H1 (cell line): Measurements from ENCODE around the gene TMCC3. TPM values are rescaled to one million over a fixed set of nuclear protein-coding genes. Genes with fewer than 3 reads are reported as not detected.

Experiments
- CTCF ChIA-PET: fragments of 300-600 bp; sonication (Branson Sonifier 250); formaldehyde crosslinking; loops from one replicate; lab custom pipeline; 2021; ENCODE audit not compliant: partially characterized antibody; lab: Charles Lee
- POLR2A ChIA-PET: fragments of 300-600 bp; sonication (Branson Sonifier 250); formaldehyde crosslinking; loops from one replicate; lab custom pipeline; 2021; ENCODE audit warnings: inconsistent platforms; ENCODE audit not compliant: partially characterized antibody; lab: Charles Lee
- DNase-seq, 2 experiments: peaks; one replicate each; pipeline versions ENCODE4 v3.0.0 to v3.0.0-alpha.2; 2010 to 2022; ENCODE audit warnings: low spot score in 2 of 2, low read depth in 1 of 2, mixed read lengths in 1 of 2
- FAIRE-seq: peaks from 2 replicates; lab custom pipeline; 2011; peaks lifted over from hg19 to GRCh38; lab: Jason Lieb, UNC
- H2AFZ ChIP-seq: 2 replicates; pipeline ENCODE4 v1.8.1; 2012; ENCODE audit warnings: low read length, inconsistent platforms
- H2AK5ac ChIP-seq: 2 replicates; pipeline ENCODE4 v1.6.1; 2013; ENCODE audit warnings: low read depth, low read length
- H2BK120ac ChIP-seq: replicated peaks from 2 replicates; pipeline ENCODE3; 2013; ENCODE audit warnings: low read depth, low read length, inconsistent platforms
- H2BK12ac ChIP-seq: 2 replicates; pipeline ENCODE4 v1.6.1; 2013; ENCODE audit warnings: low read depth, low read length
- H2BK15ac ChIP-seq: 2 replicates; pipeline ENCODE4 v1.6.1; 2013; ENCODE audit warnings: low read length
- H2BK20ac ChIP-seq: 2 replicates; pipeline ENCODE4 v1.6.1; 2013; ENCODE audit warnings: low read length
- H2BK5ac ChIP-seq: 2 replicates; pipeline ENCODE4 v1.6.1; 2013; ENCODE audit warnings: low read depth, low read length
- H3K14ac ChIP-seq: 2 replicates; pipeline ENCODE4 v1.6.1; 2013; ENCODE audit warnings: inconsistent platforms; ENCODE audit not compliant: insufficient read length
- H3K18ac ChIP-seq: 2 replicates; pipeline ENCODE4 v1.6.1; 2013; ENCODE audit warnings: low read length; ENCODE audit errors: extremely low read depth
- H3K23ac ChIP-seq: 2 replicates; pipeline ENCODE4 v1.6.1; 2013; ENCODE audit warnings: inconsistent platforms; ENCODE audit not compliant: insufficient read length
- H3K23me2 ChIP-seq: 2 replicates; pipeline ENCODE4 v1.6.1; 2013; ENCODE audit warnings: low read depth, low read length
- H3K27ac ChIP-seq: 2 replicates; pipeline ENCODE4 v1.6.1; 2011; ENCODE audit warnings: low read depth, low read length, inconsistent platforms
- H3K27me3 ChIP-seq, 4 experiments: replicated peaks in 1 of 4; 1 replicate in 1 of 4; 2 replicates in 3 of 4; pipeline versions ENCODE4 v1.6.1 to v1.8.1; 2011 to 2013; ENCODE audit warnings: low read length in 3 of 4, mild to moderate bottlenecking in 3 of 4, inconsistent platforms in 2 of 4, mixed read lengths in 2 of 4, moderate library complexity in 1 of 4; ENCODE audit not compliant: control insufficient read depth in 3 of 4, insufficient read depth in 3 of 4; ENCODE audit errors: extremely low read depth in 1 of 4
- H3K36me3 ChIP-seq, 4 experiments: 2 replicates each; pipeline versions ENCODE4 v1.6.1 to v1.8.1; 2011 to 2013; ENCODE audit warnings: mild to moderate bottlenecking in 4 of 4, low read length in 3 of 4, moderate library complexity in 2 of 4, control low read depth in 1 of 4, inconsistent platforms in 1 of 4; ENCODE audit not compliant: insufficient read depth in 4 of 4, control insufficient read depth in 2 of 4
- H3K4ac ChIP-seq: replicated peaks from 2 replicates; pipeline ENCODE3; 2013; ENCODE audit warnings: low read length, low read depth, mixed read lengths, inconsistent platforms; ENCODE audit not compliant: insufficient read length
- H3K4me1 ChIP-seq, 4 experiments: replicated peaks in 1 of 4; 1 replicate in 1 of 4; 2 replicates in 3 of 4; pipeline versions ENCODE4 v1.6.1 to v1.8.1; 2011 to 2013; ENCODE audit warnings: low read length in 3 of 4, inconsistent platforms in 2 of 4, mixed read lengths in 1 of 4; ENCODE audit not compliant: insufficient read depth in 4 of 4, control insufficient read depth in 3 of 4
- H3K4me2 ChIP-seq, 2 experiments: 2 replicates each; pipeline versions ENCODE4 v1.6.1 to v1.8.1; 2011 to 2013; ENCODE audit warnings: low read depth in 2 of 2, low read length in 2 of 2, control low read depth in 1 of 2, inconsistent platforms in 1 of 2, mild to moderate bottlenecking in 1 of 2; ENCODE audit not compliant: insufficient read depth in 1 of 2
- H3K4me3 ChIP-seq, 4 experiments: fragments of 200-600, 300-600 bp in 1 of 4; sonication (generic), shearing (Covaris generic), sonication (Bioruptor Twin) in 1 of 4; 2 replicates each; pipeline versions ENCODE4 v1.5.1 to v1.8.1; 2011 to 2016; ENCODE audit warnings: low read length in 4 of 4, low read depth in 3 of 4, control low read depth in 2 of 4, inconsistent platforms in 2 of 4, mild to moderate bottlenecking in 2 of 4, mixed read lengths in 1 of 4, moderate library complexity in 1 of 4; ENCODE audit not compliant: insufficient read depth in 2 of 4; ENCODE audit errors: extremely low read depth in 1 of 4
- H3K56ac ChIP-seq: replicated peaks from 2 replicates; pipeline ENCODE3; 2013; ENCODE audit warnings: low read depth, mild to moderate bottlenecking, mixed read lengths, low read length, inconsistent platforms; ENCODE audit not compliant: insufficient read length
- H3K79me1 ChIP-seq: 2 replicates; pipeline ENCODE4 v1.6.1; 2013; ENCODE audit warnings: low read depth, low read length, control low read depth
- H3K79me2 ChIP-seq, 2 experiments: 2 replicates each; pipeline versions ENCODE4 v1.6.1 to v1.8.1; 2012 to 2013; ENCODE audit warnings: low read length in 2 of 2, mild to moderate bottlenecking in 2 of 2, inconsistent platforms in 1 of 2; ENCODE audit not compliant: insufficient read depth in 2 of 2, control insufficient read depth in 1 of 2
- H3K9ac ChIP-seq, 4 experiments: replicated peaks in 1 of 4; 1 replicate in 1 of 4; 2 replicates in 3 of 4; pipeline versions ENCODE4 v1.6.1 to v1.8.1; 2011 to 2013; ENCODE audit warnings: low read depth in 3 of 4, low read length in 3 of 4, control low read depth in 2 of 4, mild to moderate bottlenecking in 2 of 4, moderate library complexity in 2 of 4, inconsistent platforms in 1 of 4; ENCODE audit errors: extremely low read depth in 1 of 4
- H3K9me3 ChIP-seq, 2 experiments: 2 replicates each; pipeline versions ENCODE4 v1.6.1 to v1.8.1; 2012 to 2013; ENCODE audit warnings: mild to moderate bottlenecking in 2 of 2, moderate library complexity in 2 of 2, control low read depth in 1 of 2, inconsistent platforms in 1 of 2, low read depth in 1 of 2, low read length in 1 of 2, mixed read lengths in 1 of 2; ENCODE audit not compliant: insufficient read depth in 2 of 2
- H4K20me1 ChIP-seq, 2 experiments: replicated peaks in 1 of 2; 2 replicates each; pipeline versions ENCODE3 to v1.8.1; 2011 to 2013; ENCODE audit warnings: inconsistent platforms in 2 of 2, low read length in 2 of 2, mild to moderate bottlenecking in 1 of 2; ENCODE audit not compliant: insufficient read depth in 2 of 2, control insufficient read depth in 1 of 2
- H4K5ac ChIP-seq: 2 replicates; pipeline ENCODE4 v1.6.1; 2013; ENCODE audit warnings: low read length, low read depth, mixed read lengths, inconsistent platforms; ENCODE audit not compliant: insufficient read length
- H4K8ac ChIP-seq: 2 replicates; pipeline ENCODE4 v1.8.0; 2013; ENCODE audit warnings: mild to moderate bottlenecking, moderate library complexity, low read length, inconsistent platforms; ENCODE audit not compliant: insufficient read depth; ENCODE audit errors: extremely low read depth
- H4K91ac ChIP-seq: replicated peaks from 2 replicates; pipeline ENCODE3; 2013; ENCODE audit warnings: low read length, mixed read lengths, inconsistent platforms; ENCODE audit not compliant: insufficient read length
- ASH2L ChIP-seq: fragments of 200-600, 300-600 bp; sonication (generic); IDR thresholded peaks from one replicate; pipeline ENCODE4 v1.7.1; 2017; ENCODE audit warnings: low read length
- CBX5 ChIP-seq: fragments of 300-800, 300-1000 bp; sonication (generic); IDR thresholded peaks from 2 replicates; pipeline ENCODE4 v1.7.1; 2016; ENCODE audit warnings: antibody characterized with exemption, low read length, low read depth
- CBX8 ChIP-seq: fragments of 300-800, 300-1000 bp; sonication (generic); IDR thresholded peaks from 2 replicates; pipeline ENCODE4 v1.7.1; 2016; ENCODE audit warnings: low read depth, low read length, borderline replicate concordance
- CHD1 ChIP-seq: IDR thresholded peaks from 2 replicates; pipeline ENCODE4 v1.6.1; 2012; ENCODE audit warnings: low read depth, low read length, improper control_type of control experiment
- CREB1 ChIP-seq: IDR thresholded peaks from 2 replicates; pipeline ENCODE4 v1.6.1; 2012; ENCODE audit warnings: inconsistent platforms
- CTCF ChIP-seq, 3 experiments: IDR thresholded peaks; 1 replicate in 2 of 3; 2 replicates in 1 of 3; pipeline versions ENCODE4 v1.5.1 to v1.6.1; 2011; ENCODE audit warnings: low read length in 3 of 3, mild to moderate bottlenecking in 3 of 3, inconsistent platforms in 2 of 3, low read depth in 1 of 3, moderate library complexity in 1 of 3; ENCODE audit not compliant: insufficient read depth in 1 of 3; ENCODE audit errors: control extremely low read depth in 1 of 3
- GTF2F1 ChIP-seq: IDR thresholded peaks from 2 replicates; pipeline ENCODE4 v1.6.1; 2012; ENCODE audit warnings: low read depth, low read length, improper control_type of control experiment, borderline replicate concordance
- JUN ChIP-seq: IDR thresholded peaks from 2 replicates; pipeline ENCODE4 v1.6.1; 2011; ENCODE audit warnings: low read depth, mild to moderate bottlenecking, improper control_type of control experiment, low read length
- KDM1A ChIP-seq: fragments of 200-600, 300-600 bp; sonication (generic); IDR thresholded peaks from 2 replicates; pipeline ENCODE4 v1.7.1; 2016; ENCODE audit warnings: mild to moderate bottlenecking, low read length, borderline replicate concordance
- KDM5A ChIP-seq: fragments of 200-600 bp; IDR thresholded peaks from 2 replicates; pipeline ENCODE4 v1.7.1; 2012; ENCODE audit warnings: mild to moderate bottlenecking, low read length, inconsistent platforms, mixed read lengths
- POU5F1 ChIP-seq: IDR thresholded peaks from 2 replicates; pipeline ENCODE4 v1.6.1; 2011; ENCODE audit warnings: low read depth, mild to moderate bottlenecking, low read length, moderate library complexity
- TCF12 ChIP-seq: IDR thresholded peaks from 2 replicates; pipeline ENCODE4 v1.6.1; 2011; ENCODE audit warnings: low read depth, mild to moderate bottlenecking, low read length
- WGBS, 2 experiments: shearing (Covaris generic) in 1 of 2; methylation state at CpG; one replicate each; pipeline versions ENCODE4 v1.1.6 to v1.1.7; 2013 to 2015; ENCODE audit warnings: low lambda C conversion rate in 2 of 2, mixed read lengths in 2 of 2, inconsistent platforms in 1 of 2, low coverage in 1 of 2, missing lambda C conversion rate in 1 of 2; ENCODE audit not compliant: insufficient replicate concordance in 2 of 2, insufficient coverage in 1 of 2, insufficient read length in 1 of 2; ENCODE audit errors: extremely low coverage in 1 of 2, missing lambda C conversion rate in 1 of 2; 5-methylcytosine and 5-hydroxymethylcytosine counted together
- polyA plus RNA-seq, 7 experiments: library from polyadenylated mRNA; depleted of rRNA in 3 of 7; stranded (reverse) in 5 of 7; unstranded in 2 of 7; fragments of >200 nt in 5 of 7; fragments of 200-250 nt in 2 of 7; gene quantifications; 1 replicate in 5 of 7; 2 replicates in 1 of 7; 4 replicates in 1 of 7; pipeline versions ENCODE4 v1.2.1 to v1.2.3, GENCODE V29; 2011 to 2013; ENCODE audit warnings: missing spikeins in 2 of 7, mixed read lengths in 2 of 7
- total RNA-seq: library from RNA; stranded (reverse); fragmentation: NEBNext Ultra II Directional; extraction: Animal tissue kit (Norgen Biotek cat#: 25700); gene quantifications from 2 replicates; pipeline ENCODE4 v1.2.1, GENCODE V29; 2021

The TMCC3 gene
- total and polyA plus RNA-seq, 2 of the 8 experiments (the other 6 are each of a cell fraction or from before 2014, with no cell fraction given): 1.7 to 4.1 TPM

GRCh38 chr12:94636462-94637085, 13.8 kb downstream of the TMCC3 start:
- Histone ChIP-seq H2BK120ac (no peak overlapping the region), H3K56ac (no peak overlapping the region), H2BK15ac (no peak overlapping the region), H3K27me3 (no peaks in the 10 kb centered on the region), H3K23me2 (no peaks in the 10 kb centered on the region; the same call in 1 of the 2 replicates), H3K4ac (no peak overlapping the region), H3K14ac (no peak overlapping the region), H4K91ac (no peak overlapping the region), H3K27ac (no peak overlapping the region), H3K9ac (no peak overlapping the region), H3K9me3 (no peaks in the 10 kb centered on the region), H2BK5ac (no peak overlapping the region), H4K8ac (no peak overlapping the region), H2AK5ac (no peak overlapping the region), H3K23ac (no peak overlapping the region), H3K4me3 (no peak overlapping the region), H3K79me1 (no peaks in the 10 kb centered on the region), H3K36me3 (no peaks in the 10 kb centered on the region), H3K4me1 (peaks cover 0 to 3% (median 0%) of the 10 kb centered on the region in 4 experiments; a peak in 3 of 7 replicates), H2BK20ac (no peak overlapping the region), H3K4me2 (no peak overlapping the region), H4K5ac (no peak overlapping the region), H2BK12ac (no peak overlapping the region), H2AFZ (no peak overlapping the region), H4K20me1 (no peaks in the 10 kb centered on the region), H3K18ac (no peak overlapping the region), H3K79me2 (no peaks in the 10 kb centered on the region)
- DNase-seq: no peak
- FAIRE-seq: no peak
- 91% methylated on average over 3 of the region's 3 CpGs; no CpG with 5 or more reads in 1 of the 2 experiments for WGBS, 2 experiments
- ChIA-PET CTCF (interaction anchor here (0.6 to 2.4 kb wide), 6 partner anchors 8 to 698 kb away, joined by 3 to 5 read pairs (median 5); partner anchors contain the start of gene TMCC3), POLR2A (no interaction called here)
- TF ChIP-seq CBX5: no peak
- no peak for TF ChIP-seq ASH2L
- no peak for TF ChIP-seq KDM5A
- no peak for TF ChIP-seq POU5F1
- TF ChIP-seq TCF12: no peak
- no peak for TF ChIP-seq KDM1A
- TF ChIP-seq CREB1: no peak
- TF ChIP-seq JUN: no peak
- TF ChIP-seq CBX8: no peak
- no peak for TF ChIP-seq GTF2F1
- no peak for TF ChIP-seq CHD1
- no peak for TF ChIP-seq CTCF (IDR thresholded peaks at IDR 0.05; ENCODE audit: control extremely low read depth in 1 of 3, insufficient read depth in 1 of 3, low read depth in 1 of 3, low read length in 3 of 3)
